ENCODE measurements around the gene BCL3.

Gene BCL3

DNA sequence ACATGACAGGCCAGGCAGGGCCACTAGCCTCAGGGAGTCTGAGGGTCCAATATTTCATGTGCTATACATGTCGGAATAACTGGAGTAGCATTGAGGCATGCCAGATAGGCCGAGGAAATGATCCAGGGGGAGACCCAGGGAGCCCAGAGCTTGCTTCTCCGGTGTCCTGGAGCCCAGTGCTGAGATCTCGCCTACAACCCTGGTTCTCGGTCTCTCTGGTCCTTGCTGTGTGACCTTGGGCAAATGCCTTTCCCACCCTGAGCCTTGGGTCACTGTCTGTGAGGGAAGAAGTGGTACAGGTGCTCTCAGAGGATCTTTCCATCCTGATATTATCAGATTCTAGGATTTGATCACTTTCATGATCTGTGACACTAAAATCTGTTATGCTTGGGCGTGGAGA is 40.5 kb downstream of the BCL3 start:
- Histone ChIP-seq H3K27me3 (ENCODE audit: insufficient read depth, low read depth, severe bottlenecking) (no peaks in the 10 kb centered on the region), H3K36me3 (no peaks in the 10 kb centered on the region), H3K4me3 (ENCODE audit: low read depth, low read length) (no peak overlapping the region), H3K27ac (no peak overlapping the region), H3K9me3 (ENCODE audit: severe bottlenecking) (no peaks in the 10 kb centered on the region)
- DNase-seq: no peak
- no peak for TF ChIP-seq CTCF (IDR thresholded peaks at IDR 0.05; ENCODE audit: low read depth, low read length)

- Histone ChIP-seq H3K27ac (no peak overlapping the region), H3K36me3 (no peaks in the 10 kb centered on the region), H3K27me3 (ENCODE audit: insufficient read depth, low read depth, severe bottlenecking) (no peaks in the 10 kb centered on the region), H3K9me3 (ENCODE audit: severe bottlenecking) (no peaks in the 10 kb centered on the region), H3K4me3 (ENCODE audit: low read depth, low read length) (no peak overlapping the region)
- no peak for DNase-seq
- TF ChIP-seq CTCF (IDR thresholded peaks at IDR 0.05; ENCODE audit: low read depth, low read length): no peak
Observed at GRCh38 chr19:44789943-44790483, 41.5 kb downstream of the BCL3 start.

GRCh38 chr19:44792281-44792680 is 43.8 kb downstream of the BCL3 start:
- Histone ChIP-seq H3K36me3 (no peaks in the 10 kb centered on the region), H3K27me3 (ENCODE audit: insufficient read depth, low read depth, severe bottlenecking) (no peaks in the 10 kb centered on the region), H3K27ac (no peak overlapping the region), H3K4me3 (ENCODE audit: low read depth, low read length) (no peak overlapping the region), H3K9me3 (ENCODE audit: severe bottlenecking) (no peaks in the 10 kb centered on the region)
- no peak for DNase-seq
- no peak for TF ChIP-seq CTCF (IDR thresholded peaks at IDR 0.05; ENCODE audit: low read depth, low read length)

DNA sequence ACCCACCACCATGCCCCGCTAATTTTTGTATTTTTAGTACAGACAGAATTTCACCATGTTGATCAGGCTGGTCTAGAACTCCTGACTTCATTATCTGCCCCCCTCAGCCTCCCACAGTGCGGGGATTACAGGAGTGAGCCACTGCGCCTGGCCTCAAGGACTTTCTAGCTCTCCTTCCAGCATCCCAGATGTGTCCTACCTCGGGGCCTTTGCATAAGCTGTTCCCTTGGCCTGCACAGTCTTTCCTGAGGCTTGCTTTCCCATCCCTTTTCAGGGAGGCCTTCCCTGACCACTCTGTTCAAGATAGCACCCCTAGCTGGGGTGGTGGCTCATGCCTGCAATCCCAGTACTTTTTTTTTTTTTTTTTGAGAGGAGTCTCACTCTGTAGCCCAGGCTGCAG is 46.1 kb downstream of the BCL3 start:
- H3K36me3 ChIP-seq: no peaks in the 10 kb centered on the region
- DNase-seq: no peak
- no peak overlapping the region for H3K27ac ChIP-seq
- H3K9me3 ChIP-seq (ENCODE audit: severe bottlenecking): no peaks in the 10 kb centered on the region
- no peaks in the 10 kb centered on the region for H3K27me3 ChIP-seq (ENCODE audit: insufficient read depth, low read depth, severe bottlenecking)
- TF ChIP-seq CTCF (IDR thresholded peaks at IDR 0.05; ENCODE audit: low read depth, low read length): no peak
- H3K4me3 ChIP-seq (ENCODE audit: low read depth, low read length): no peak overlapping the region

DNA sequence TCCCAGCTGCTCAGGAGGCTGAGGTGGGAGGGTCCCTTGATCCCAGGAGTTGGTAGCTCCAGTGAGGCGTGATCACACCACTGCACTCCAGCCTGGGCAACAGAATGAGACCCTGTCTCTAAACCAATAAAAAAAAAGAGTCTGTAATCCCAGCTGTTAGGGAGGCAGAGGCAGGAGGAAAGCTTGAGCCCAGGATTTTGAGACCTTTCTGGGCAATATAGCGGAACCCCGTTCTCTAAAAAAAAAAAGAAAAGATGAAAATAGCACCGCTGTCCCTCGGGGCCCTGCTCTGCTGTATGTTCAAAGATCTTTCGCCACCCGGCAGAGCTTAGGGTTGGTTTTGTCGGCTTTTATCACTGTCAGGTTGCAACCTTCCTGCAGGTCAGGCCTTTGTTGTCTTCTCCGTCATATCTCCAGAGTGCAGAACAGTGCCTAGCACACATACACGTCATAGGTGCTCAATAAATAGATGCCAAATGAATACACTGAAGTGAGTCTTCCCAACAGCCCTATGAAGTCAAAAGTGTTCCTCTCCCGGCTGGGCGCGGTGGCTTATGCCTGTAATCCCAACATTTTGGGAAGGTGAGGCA is 47.0 kb downstream of the BCL3 start:
- Histone ChIP-seq H3K27ac (no peak overlapping the region), H3K36me3 (no peaks in the 10 kb centered on the region), H3K4me3 (ENCODE audit: low read depth, low read length) (no peak overlapping the region), H3K27me3 (ENCODE audit: insufficient read depth, low read depth, severe bottlenecking) (no peaks in the 10 kb centered on the region), H3K9me3 (ENCODE audit: severe bottlenecking) (no peaks in the 10 kb centered on the region)
- no peak for DNase-seq
- TF ChIP-seq CTCF (IDR thresholded peaks at IDR 0.05; ENCODE audit: low read depth, low read length): no peak

- no peaks in the 10 kb centered on the region for H3K27me3 ChIP-seq (ENCODE audit: insufficient read depth, low read depth, severe bottlenecking)
- no peak overlapping the region for H3K4me3 ChIP-seq (ENCODE audit: low read depth, low read length)
- H3K36me3 ChIP-seq: no peaks in the 10 kb centered on the region
- no peak for DNase-seq
- TF ChIP-seq CTCF (IDR thresholded peaks at IDR 0.05; ENCODE audit: low read depth, low read length): no peak
- no peak overlapping the region for H3K27ac ChIP-seq
- no peaks in the 10 kb centered on the region for H3K9me3 ChIP-seq (ENCODE audit: severe bottlenecking)
Observed at GRCh38 chr19:44796701-44797115, 48.2 kb downstream of the BCL3 start.
